Tibial nerve (tissue), 4 donors: ENCODE measurements around the gene SDF2L1. TPM values are rescaled to one million over a fixed set of nuclear protein-coding genes. Genes with fewer than 3 reads are reported as not detected.
"Not testable (repeated sequence)": the region's sequence is repeated elsewhere in the genome, so short reads cannot be mapped to it uniquely, and the experiment has no call there.

Source experiments
- DNase-seq, 2 donors: peaks; one replicate each; pipeline ENCODE4 v3.0.0-alpha.2; 2019; ENCODE audit warnings: low spot score in 2 of 2
- H3K27ac ChIP-seq, 4 donors: fragments of 200-600 bp; sonication (generic) in 3 of 4; one replicate each; pipeline ENCODE4 v1.5.1; 2017 to 2019; ENCODE audit warnings: mild to moderate bottlenecking in 1 of 4
- H3K27me3 ChIP-seq, 2 donors: fragments of 200-600 bp; sonication (generic) in 1 of 2; one replicate each; pipeline versions ENCODE4 v1.5.1 to v1.6.0; 2017 to 2019
- H3K36me3 ChIP-seq, 3 donors: fragments of 200-600 bp; sonication (generic); one replicate each; pipeline ENCODE4 v1.5.1; 2018 to 2019
- H3K4me1 ChIP-seq, 4 donors: fragments of 200-600 bp; sonication (generic) in 3 of 4; one replicate each; pipeline ENCODE4 v1.5.1; 2017 to 2019
- H3K4me3 ChIP-seq, 4 donors: fragments of 200-600 bp; sonication (generic) in 3 of 4; one replicate each; pipeline ENCODE4 v1.5.1; 2017 to 2019; ENCODE audit warnings: mild to moderate bottlenecking in 1 of 4, moderate library complexity in 1 of 4
- H3K9me3 ChIP-seq, 4 donors: fragments of 200-600 bp; sonication (generic) in 3 of 4; one replicate each; pipeline ENCODE4 v1.5.1; 2017 to 2019
- EP300 ChIP-seq, 2 donors: sonication (generic); formaldehyde crosslinking; IDR thresholded peaks; one replicate each; pipeline ENCODE4 v1.6.1; 2017; ENCODE audit warnings: antibody characterized with exemption in 2 of 2, mild to moderate bottlenecking in 1 of 2
- POLR2A ChIP-seq, 2 donors: fragments of 450-650 bp; IDR thresholded peaks; one replicate each; pipeline ENCODE4 v1.6.1; 2017; ENCODE audit warnings: antibody characterized with exemption in 2 of 2, mild to moderate bottlenecking in 2 of 2, moderate library complexity in 2 of 2
- WGBS, 2 donors: methylation state at CpG; one replicate each; pipeline ENCODE4 v1.1.5; 2018; 5-methylcytosine and 5-hydroxymethylcytosine counted together
- total RNA-seq, 4 donors: library from RNA; depleted of rRNA; stranded (reverse); fragments of >200 nt; gene quantifications; one replicate each; pipeline ENCODE4 v1.1.0, GENCODE V29; 2016
- TF ChIP-seq, protein P1 (sequence below), 5 experiments: fragments of 200-600 bp in 3 of 5; fragments of 450-650 bp in 2 of 5; sonication (generic) in 3 of 5; IDR thresholded peaks; one replicate each; pipeline ENCODE4 v1.5.1; 2016 to 2019; ENCODE audit warnings: antibody characterized with exemption in 5 of 5, mild to moderate bottlenecking in 3 of 5, moderate library complexity in 2 of 5

The SDF2L1 gene
- total RNA-seq, 4 donors from 2014 or later = 11.4 to 62.7 (median 31.5) TPM

DNA sequence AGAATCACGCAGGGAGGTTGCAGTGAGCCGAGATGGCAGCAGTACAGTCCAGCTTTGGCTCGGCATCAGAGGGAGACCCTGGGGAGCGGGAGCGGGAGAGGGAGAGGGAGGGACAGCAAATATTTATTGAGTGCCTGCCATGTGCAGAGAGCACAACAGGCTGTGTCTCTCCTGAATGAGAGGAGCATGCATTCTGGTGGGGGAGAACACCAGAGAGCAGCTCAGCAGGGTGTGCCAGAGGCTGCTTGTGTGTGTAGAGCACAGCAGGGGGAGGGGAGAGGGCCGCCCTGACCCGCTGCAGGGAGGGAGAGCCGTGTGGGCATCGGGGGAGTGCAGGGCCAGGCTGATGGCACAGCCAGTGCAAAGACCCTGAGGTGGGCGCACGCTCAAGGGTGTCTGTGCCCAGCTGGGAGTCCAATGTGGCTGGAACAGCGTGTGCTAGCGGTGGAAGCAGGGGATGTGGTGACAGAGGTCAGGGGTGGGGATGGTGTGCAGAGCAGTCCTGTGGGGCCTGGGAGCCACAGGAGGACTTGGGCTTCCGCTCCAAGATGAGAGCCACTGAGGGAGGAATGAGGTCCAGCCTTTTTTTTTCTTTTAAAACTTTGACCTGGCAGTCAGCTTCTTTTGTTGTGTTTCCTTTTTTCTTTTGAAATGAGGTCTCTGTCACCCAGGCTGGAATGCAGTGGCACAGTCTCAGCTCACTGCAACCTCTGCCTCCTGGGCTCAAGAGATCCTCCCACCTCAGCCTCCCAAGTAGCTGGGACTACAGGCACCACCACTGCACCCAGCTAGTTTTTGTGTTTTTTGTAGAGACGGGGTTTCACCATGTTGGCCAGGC is 35.7 kb downstream of the SDF2L1 start:
- Histone ChIP-seq H3K27ac (no peak overlapping the region), H3K4me3 (no peak overlapping the region), H3K4me1 (no peaks in the 10 kb centered on the region), H3K9me3 (no peaks in the 10 kb centered on the region), H3K27me3 (no peaks in the 10 kb centered on the region), H3K36me3 (peaks cover 5 to 84% (median 6%) of the 10 kb centered on the region in 3 donors)
- TF ChIP-seq POLR2A (IDR thresholded peaks at IDR 0.05) (no peak), EP300 (IDR thresholded peaks at IDR 0.05) (no peak)
- TF ChIP-seq, protein P1, sequence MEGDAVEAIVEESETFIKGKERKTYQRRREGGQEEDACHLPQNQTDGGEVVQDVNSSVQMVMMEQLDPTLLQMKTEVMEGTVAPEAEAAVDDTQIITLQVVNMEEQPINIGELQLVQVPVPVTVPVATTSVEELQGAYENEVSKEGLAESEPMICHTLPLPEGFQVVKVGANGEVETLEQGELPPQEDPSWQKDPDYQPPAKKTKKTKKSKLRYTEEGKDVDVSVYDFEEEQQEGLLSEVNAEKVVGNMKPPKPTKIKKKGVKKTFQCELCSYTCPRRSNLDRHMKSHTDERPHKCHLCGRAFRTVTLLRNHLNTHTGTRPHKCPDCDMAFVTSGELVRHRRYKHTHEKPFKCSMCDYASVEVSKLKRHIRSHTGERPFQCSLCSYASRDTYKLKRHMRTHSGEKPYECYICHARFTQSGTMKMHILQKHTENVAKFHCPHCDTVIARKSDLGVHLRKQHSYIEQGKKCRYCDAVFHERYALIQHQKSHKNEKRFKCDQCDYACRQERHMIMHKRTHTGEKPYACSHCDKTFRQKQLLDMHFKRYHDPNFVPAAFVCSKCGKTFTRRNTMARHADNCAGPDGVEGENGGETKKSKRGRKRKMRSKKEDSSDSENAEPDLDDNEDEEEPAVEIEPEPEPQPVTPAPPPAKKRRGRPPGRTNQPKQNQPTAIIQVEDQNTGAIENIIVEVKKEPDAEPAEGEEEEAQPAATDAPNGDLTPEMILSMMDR (IDR thresholded peaks at IDR 0.05) = no peak
- no peak for DNase-seq
- 75 to 81% methylated on average over 15 of the region's 15 CpGs for WGBS, 2 donors

DNA sequence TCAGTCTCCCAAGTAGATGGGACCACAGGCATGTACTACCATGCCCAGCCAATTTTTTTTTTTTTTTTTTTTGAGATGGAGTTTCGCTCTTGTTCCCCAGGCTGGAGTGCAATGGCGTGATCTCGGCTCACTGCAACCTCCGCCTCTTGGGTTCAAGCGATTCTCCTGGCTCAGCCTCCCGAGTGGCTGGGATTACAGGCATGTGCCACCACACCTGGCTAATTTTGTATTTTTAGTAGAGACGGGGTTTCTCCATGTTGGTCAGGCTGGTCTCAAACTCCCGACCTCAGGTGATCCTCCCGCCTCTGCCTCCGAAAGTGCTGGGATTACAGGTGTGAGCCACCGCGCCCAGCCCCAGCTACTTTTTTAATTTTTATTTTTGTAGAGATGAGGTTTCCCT is 36.7 kb downstream of the SDF2L1 start:
- H3K4me1 ChIP-seq, H3K27me3 ChIP-seq, H3K9me3 ChIP-seq, DNase-seq, H3K4me3 ChIP-seq, H3K27ac ChIP-seq: not testable (repeated sequence)
- H3K36me3 ChIP-seq = peaks cover 0 to 84% (median 3%) of the 10 kb centered on the region in 3 donors
- 95 to 99% methylated on average over 12 of the region's 12 CpGs for WGBS, 2 donors

DNA sequence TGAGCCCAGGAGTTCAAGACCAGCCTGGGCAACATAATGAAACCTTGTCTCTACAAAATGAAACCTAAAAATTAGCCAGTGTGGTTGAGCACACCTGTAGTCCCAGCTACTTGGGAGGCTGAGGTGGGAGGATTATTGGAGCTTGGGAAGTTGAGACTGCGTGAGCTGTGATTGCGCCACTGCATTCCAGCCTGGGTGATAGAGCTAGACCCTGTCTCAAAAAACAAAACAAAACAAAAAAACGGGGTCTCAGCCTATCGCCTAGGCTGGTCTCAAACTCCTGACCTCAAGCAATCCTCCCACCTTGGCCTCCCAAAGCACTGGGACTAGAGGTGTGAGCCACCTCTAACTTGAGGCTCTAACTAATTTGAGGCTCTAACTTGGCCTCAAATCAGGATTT is 37.3 kb downstream of the SDF2L1 start:
- Histone ChIP-seq H3K27ac (no peak overlapping the region), H3K4me1 (no peaks in the 10 kb centered on the region), H3K9me3 (no peaks in the 10 kb centered on the region), H3K4me3 (no peak overlapping the region), H3K36me3 (peaks cover 0 to 84% (median 4%) of the 10 kb centered on the region in 3 donors), H3K27me3 (no peaks in the 10 kb centered on the region)
- TF ChIP-seq, protein P1 (IDR thresholded peaks at IDR 0.05) = no peak
- TF ChIP-seq EP300 (IDR thresholded peaks at IDR 0.05) = no peak
- no peak for TF ChIP-seq POLR2A (IDR thresholded peaks at IDR 0.05)
- DNase-seq = no peak
- WGBS, 2 donors = 78 to 89% methylated on average over 4 of the region's 4 CpGs

DNA sequence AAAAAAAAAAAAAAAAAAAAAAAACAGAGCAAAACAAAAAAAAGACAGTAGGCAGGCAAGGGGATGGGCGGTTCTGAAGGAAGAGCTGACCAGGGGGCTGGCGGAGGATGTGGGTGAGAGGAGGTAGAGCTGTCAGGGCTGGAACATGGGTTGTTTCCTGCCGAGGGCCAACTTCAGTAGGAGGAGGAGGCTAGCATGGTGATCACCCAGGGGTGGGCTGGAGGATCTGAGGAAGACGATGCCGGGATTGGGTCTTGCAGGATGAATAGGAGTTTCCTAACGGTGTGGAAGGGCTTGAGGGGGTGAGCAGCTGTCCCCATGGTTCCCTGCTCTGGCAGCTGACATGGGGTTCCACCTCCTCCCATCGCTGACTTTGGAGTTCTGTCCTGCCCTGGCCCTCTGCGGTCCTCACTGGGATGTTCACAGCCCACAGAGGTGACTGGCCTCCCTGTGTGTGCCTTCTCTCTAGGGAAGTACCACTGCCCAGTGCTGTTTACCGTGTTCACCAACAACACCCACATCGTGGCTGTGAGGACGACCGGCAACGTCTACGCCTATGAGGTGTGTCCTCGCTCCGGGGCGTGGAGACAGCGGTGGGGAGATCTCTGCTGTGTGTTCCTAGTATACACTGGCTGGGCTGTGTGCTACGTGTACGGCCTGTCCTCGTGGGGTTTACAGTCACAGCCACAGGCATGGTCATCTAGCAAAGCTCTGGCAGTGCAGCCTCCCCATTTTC is 38.9 kb downstream of the SDF2L1 start:
- WGBS, 2 donors = 91% methylated on average over 19 to 21 of the region's 21 CpGs
- H3K36me3 ChIP-seq = peaks cover 0 to 84% (median 2%) of the 10 kb centered on the region in 3 donors

DNA sequence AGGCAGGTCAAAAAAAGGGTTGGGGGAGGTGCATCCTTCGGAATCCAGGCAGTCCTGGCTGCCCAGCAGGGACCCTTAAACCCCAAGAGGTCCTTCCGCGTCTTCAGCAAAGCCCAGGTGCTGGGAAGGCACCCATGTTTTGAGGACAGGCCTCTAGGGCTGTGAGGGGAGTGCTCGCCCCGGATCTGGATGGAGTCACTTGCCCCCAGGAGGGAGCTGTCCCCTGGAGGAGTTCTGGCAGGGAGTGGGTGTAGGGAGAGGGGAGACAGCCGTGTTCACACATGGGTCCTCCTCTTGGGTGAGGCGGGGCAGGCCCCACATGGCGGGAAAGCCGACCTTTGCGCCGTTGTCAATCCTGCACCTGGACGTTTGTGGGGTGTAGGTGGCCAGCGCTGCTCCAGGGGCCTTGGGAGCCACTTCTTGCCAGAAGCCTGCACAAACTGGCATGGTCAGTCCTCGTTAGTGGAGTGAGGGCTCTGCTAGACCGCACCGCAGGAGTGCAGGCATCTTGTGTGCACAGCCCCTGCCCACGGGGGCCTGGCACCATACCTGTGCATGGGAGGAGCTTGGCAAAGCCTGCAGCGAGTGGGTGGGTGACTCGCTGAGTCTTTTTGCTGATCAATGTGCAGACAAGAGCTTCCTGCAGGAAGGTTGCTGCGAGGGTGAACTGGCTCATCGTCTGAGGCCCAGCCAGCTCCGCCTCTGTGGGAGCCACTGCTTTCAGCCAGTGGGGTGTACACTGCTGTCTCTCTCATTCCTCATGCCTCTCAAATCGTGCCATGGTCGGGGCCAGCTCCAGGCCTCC is 39.7 kb downstream of the SDF2L1 start:
- no peak for DNase-seq
- TF ChIP-seq EP300 (IDR thresholded peaks at IDR 0.05) (no peak), POLR2A (IDR thresholded peaks at IDR 0.05) (no peak)
- TF ChIP-seq, protein P1 (IDR thresholded peaks at IDR 0.05) = no peak
- no peaks in the 10 kb centered on the region for H3K27me3 ChIP-seq
- no peak overlapping the region for H3K4me3 ChIP-seq
- H3K27ac ChIP-seq = no peak overlapping the region
- 84 to 86% methylated on average over 19 to 24 of the region's 24 CpGs for WGBS, 2 donors
- peaks cover 1 to 86% (median 2%) of the 10 kb centered on the region in 3 donors for H3K36me3 ChIP-seq
- no peaks in the 10 kb centered on the region for H3K4me1 ChIP-seq
- H3K9me3 ChIP-seq = no peaks in the 10 kb centered on the region

More for the DNA sequence above, 38.9 kb downstream of the SDF2L1 start:
- Histone ChIP-seq H3K27me3 (no peaks in the 10 kb centered on the region), H3K27ac (no peak overlapping the region), H3K4me3 (no peak overlapping the region), H3K9me3 (no peaks in the 10 kb centered on the region), H3K4me1 (no peaks in the 10 kb centered on the region)
- TF ChIP-seq EP300 (IDR thresholded peaks at IDR 0.05) (no peak), POLR2A (IDR thresholded peaks at IDR 0.05) (no peak)
- TF ChIP-seq, protein P1 (IDR thresholded peaks at IDR 0.05) = no peak
- no peak for DNase-seq
